Mammary epithelial cell (primary cell): Measurements from ENCODE around the gene IFTAP.

Experiments
- EZH2 ChIP-seq: IDR thresholded peaks from 2 replicates; pipeline ENCODE4 v1.6.1; 2012; ENCODE audit warnings: low read length, inconsistent platforms, borderline replicate concordance
- TF ChIP-seq, protein P1 (sequence below), 2 donors: IDR thresholded peaks in 1 of 2; conservative IDR thresholded peaks in 1 of 2; 2 replicates each; pipeline ENCODE4 v1.5.1; 2011 to 2012; ENCODE audit warnings: inconsistent platforms in 2 of 2, low read length in 2 of 2, mild to moderate bottlenecking in 2 of 2, control low read depth in 1 of 2, low read depth in 1 of 2; ENCODE audit not compliant: insufficient read depth in 1 of 2; ENCODE audit errors: extremely low read depth in 1 of 2

DNA sequence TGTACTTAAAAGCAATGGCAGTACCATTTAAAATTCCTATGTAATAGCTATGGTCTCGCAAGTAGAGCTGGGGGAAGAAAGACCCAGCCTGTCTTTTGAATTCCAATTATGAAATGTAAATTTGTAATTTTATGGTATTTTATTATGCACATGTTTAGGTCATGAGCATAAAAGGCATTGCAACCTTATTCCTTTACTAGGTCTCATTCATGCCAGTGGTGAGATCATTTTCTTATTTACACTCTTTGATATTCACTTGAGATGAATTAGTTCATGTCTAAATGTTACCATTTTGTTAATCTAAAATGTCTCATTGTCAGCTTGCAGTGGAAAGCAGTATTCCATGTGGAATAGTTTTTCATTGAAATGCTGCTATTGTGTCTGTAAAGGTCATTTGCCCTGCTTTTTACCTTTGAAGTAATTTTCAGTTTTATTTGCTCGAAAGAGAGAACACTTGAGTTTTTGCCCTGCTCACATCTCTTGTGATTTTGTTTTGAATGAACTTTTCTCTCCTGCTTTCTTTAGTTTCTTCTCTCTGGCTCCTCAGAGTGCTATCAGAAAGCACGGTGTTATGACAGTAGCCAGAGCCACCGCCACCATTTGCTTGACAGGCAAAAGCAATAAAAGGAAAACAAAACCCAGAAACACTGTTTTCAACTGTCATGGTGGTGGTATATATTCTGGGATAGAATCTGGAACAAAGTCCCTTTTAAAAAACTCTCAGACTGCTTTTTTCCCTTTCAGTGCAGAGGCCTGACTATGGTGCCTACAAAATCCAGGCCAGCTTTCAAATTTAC lies 41.0 kb downstream of the IFTAP start:
- TF ChIP-seq, protein P1, sequence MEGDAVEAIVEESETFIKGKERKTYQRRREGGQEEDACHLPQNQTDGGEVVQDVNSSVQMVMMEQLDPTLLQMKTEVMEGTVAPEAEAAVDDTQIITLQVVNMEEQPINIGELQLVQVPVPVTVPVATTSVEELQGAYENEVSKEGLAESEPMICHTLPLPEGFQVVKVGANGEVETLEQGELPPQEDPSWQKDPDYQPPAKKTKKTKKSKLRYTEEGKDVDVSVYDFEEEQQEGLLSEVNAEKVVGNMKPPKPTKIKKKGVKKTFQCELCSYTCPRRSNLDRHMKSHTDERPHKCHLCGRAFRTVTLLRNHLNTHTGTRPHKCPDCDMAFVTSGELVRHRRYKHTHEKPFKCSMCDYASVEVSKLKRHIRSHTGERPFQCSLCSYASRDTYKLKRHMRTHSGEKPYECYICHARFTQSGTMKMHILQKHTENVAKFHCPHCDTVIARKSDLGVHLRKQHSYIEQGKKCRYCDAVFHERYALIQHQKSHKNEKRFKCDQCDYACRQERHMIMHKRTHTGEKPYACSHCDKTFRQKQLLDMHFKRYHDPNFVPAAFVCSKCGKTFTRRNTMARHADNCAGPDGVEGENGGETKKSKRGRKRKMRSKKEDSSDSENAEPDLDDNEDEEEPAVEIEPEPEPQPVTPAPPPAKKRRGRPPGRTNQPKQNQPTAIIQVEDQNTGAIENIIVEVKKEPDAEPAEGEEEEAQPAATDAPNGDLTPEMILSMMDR (conservative IDR thresholded peaks at IDR 0.05 in 1 of 2, IDR thresholded peaks at IDR 0.05 in 1 of 2; ENCODE audit: extremely low read depth in 1 of 2, insufficient read depth in 1 of 2, low read depth in 1 of 2, low read length in 2 of 2) = no peak
- no peak for TF ChIP-seq EZH2
